OCI-LY7 (cell line): ENCODE measurements around the gene ZSCAN25. TPM values are rescaled to one million over a fixed set of nuclear protein-coding genes. Genes with fewer than 3 reads are reported as not detected.

Experiments
- BruUV-seq: library from RNA; stranded (reverse); fragments of 400-500 nt; replicated peaks from 2 replicates; lab custom pipeline; 2021; lab: Mats Ljungman, UMichigan
- CTCF ChIA-PET: fragments of 300-600 bp; sonication (Branson Sonifier 250); formaldehyde crosslinking; loops from one replicate; lab custom pipeline; 2022; ENCODE audit warnings: antibody characterized with exemption; ENCODE audit not compliant: unreplicated experiment; lab: Charles Lee
- POLR2A ChIA-PET: fragments of 300-600 bp; sonication (Branson Sonifier 250); formaldehyde crosslinking; loops from one replicate; lab custom pipeline; 2022; ENCODE audit warnings: antibody characterized with exemption; lab: Charles Lee
- DNase-seq: peaks from one replicate; pipeline ENCODE4 v3.0.0-alpha.2; 2015; ENCODE audit warnings: low spot score
- H2AFZ ChIP-seq: fragments of 200-600 bp; sonication (generic), shearing (Covaris generic); 2 replicates; pipeline ENCODE4 v1.6.1; 2014; ENCODE audit warnings: mild to moderate bottlenecking, antibody characterized with exemption, low read length, moderate library complexity
- H3K27ac ChIP-seq: fragments of 200-600 bp; sonication (generic); 2 replicates; pipeline ENCODE4 v1.5.1; 2014; ENCODE audit warnings: mixed run types, low read depth, mild to moderate bottlenecking, moderate library complexity, low read length, inconsistent platforms; ENCODE audit not compliant: poor library complexity, severe bottlenecking
- H3K36me3 ChIP-seq: fragments of 200-600 bp; sonication (generic); 2 replicates; pipeline ENCODE4 v1.6.1; 2014; ENCODE audit warnings: mild to moderate bottlenecking, antibody characterized with exemption, low read length, moderate library complexity, mixed read lengths; ENCODE audit not compliant: insufficient read depth
- H3K4me1 ChIP-seq: fragments of 200-600 bp; sonication (generic); 2 replicates; pipeline ENCODE4 v1.5.1; 2014; ENCODE audit warnings: mild to moderate bottlenecking, low read length; ENCODE audit not compliant: insufficient read depth, poor library complexity, severe bottlenecking
- H3K4me2 ChIP-seq: fragments of 200-600 bp; sonication (generic); 2 replicates; pipeline ENCODE4 v1.6.1; 2014; ENCODE audit warnings: mild to moderate bottlenecking, low read length
- H3K4me3 ChIP-seq: fragments of 200-600 bp; sonication (generic); 2 replicates; pipeline ENCODE4 v1.5.1; 2014; ENCODE audit warnings: mild to moderate bottlenecking, low read depth, low read length; ENCODE audit not compliant: poor library complexity, severe bottlenecking
- H3K79me2 ChIP-seq: fragments of 200-600 bp; sonication (generic); 2 replicates; pipeline ENCODE4 v1.6.1; 2016; ENCODE audit warnings: low read depth, mild to moderate bottlenecking, low read length, moderate library complexity, mixed read lengths; ENCODE audit not compliant: insufficient read depth
- H3K9me2 ChIP-seq: fragments of 200-600 bp; sonication (generic); 2 replicates; pipeline ENCODE4 v1.6.1; 2016; ENCODE audit warnings: mild to moderate bottlenecking, low read length, mixed read lengths; ENCODE audit not compliant: insufficient read depth
- H3K9me3 ChIP-seq: fragments of 200-600 bp; sonication (generic); 2 replicates; pipeline ENCODE4 v1.6.1; 2014; ENCODE audit warnings: mild to moderate bottlenecking, mixed run types, low read length, mixed read lengths
- H4K20me1 ChIP-seq: fragments of 200-600 bp; sonication (generic); 2 replicates; pipeline ENCODE4 v1.6.1; 2014; ENCODE audit warnings: mild to moderate bottlenecking, antibody characterized with exemption, low read length, moderate library complexity, mixed read lengths; ENCODE audit not compliant: insufficient read depth
- EZH2phosphoT487 ChIP-seq: fragments of 200-600 bp; sonication (generic); IDR thresholded peaks from 2 replicates; pipeline ENCODE4 v1.6.1; 2018; ENCODE audit warnings: low read depth, borderline replicate concordance, mild to moderate bottlenecking, mixed run types, antibody characterized with exemption, low read length, moderate library complexity, mixed read lengths
- intact Hi-C: fragments of 100-400 bp; cut with micrococcal nuclease; formaldehyde crosslinking; loops from one replicate; pipeline ENCODE4 v1.10.0; 2022; ENCODE audit not compliant: unreplicated experiment
- total RNA-seq, 2 experiments: library from RNA; depleted of rRNA in 1 of 2; stranded (reverse); fragments of >200 nt in 1 of 2; shearing (Covaris generic) in 1 of 2; gene quantifications; 2 replicates each; pipeline ENCODE4 v1.2.3, GENCODE V29; 2014 to 2022
- TF ChIP-seq, protein P1 (sequence below): fragments of 200-600 bp; sonication (generic); conservative IDR thresholded peaks from 2 replicates; pipeline ENCODE4 v1.5.1; 2014; ENCODE audit warnings: mild to moderate bottlenecking, antibody characterized with exemption, low read length, moderate library complexity, mixed read lengths

Gene ZSCAN25
- total RNA-seq, 2 experiments from 2014 or later = 12.0 to 14.3 TPM

DNA sequence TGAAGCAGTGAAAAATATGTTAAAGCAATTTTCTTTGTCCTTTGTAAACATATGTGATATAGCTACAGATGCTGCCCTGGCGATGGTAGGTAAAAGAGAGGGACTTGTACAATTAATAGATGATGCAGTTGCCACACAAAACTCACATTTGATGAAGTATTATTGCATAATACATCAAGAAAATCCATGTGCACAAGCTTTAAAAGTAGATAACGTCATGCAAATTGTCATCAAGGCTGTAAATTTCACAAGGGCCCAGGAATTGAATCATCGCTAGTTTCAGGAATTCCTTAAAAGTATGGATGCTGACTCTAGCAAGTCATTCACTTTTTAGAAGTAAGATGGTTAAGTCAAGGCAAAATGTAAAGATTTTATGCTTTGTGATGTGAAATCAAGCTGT, 53.0 kb downstream of the ZSCAN25 start:
- no peak for TF ChIP-seq EZH2phosphoT487
- TF ChIP-seq, protein P1, sequence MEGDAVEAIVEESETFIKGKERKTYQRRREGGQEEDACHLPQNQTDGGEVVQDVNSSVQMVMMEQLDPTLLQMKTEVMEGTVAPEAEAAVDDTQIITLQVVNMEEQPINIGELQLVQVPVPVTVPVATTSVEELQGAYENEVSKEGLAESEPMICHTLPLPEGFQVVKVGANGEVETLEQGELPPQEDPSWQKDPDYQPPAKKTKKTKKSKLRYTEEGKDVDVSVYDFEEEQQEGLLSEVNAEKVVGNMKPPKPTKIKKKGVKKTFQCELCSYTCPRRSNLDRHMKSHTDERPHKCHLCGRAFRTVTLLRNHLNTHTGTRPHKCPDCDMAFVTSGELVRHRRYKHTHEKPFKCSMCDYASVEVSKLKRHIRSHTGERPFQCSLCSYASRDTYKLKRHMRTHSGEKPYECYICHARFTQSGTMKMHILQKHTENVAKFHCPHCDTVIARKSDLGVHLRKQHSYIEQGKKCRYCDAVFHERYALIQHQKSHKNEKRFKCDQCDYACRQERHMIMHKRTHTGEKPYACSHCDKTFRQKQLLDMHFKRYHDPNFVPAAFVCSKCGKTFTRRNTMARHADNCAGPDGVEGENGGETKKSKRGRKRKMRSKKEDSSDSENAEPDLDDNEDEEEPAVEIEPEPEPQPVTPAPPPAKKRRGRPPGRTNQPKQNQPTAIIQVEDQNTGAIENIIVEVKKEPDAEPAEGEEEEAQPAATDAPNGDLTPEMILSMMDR = no peak
- no peaks in the 10 kb centered on the region for H3K9me2 ChIP-seq
- H2AFZ ChIP-seq = no peak overlapping the region
- ChIA-PET CTCF (no interaction called here), POLR2A (no interaction called here)
- H3K79me2 ChIP-seq = no peaks in the 10 kb centered on the region
- no peaks in the 10 kb centered on the region for H3K36me3 ChIP-seq
- H3K4me2 ChIP-seq = no peak overlapping the region
- BruUV-seq = no TSS peak
- no peak for DNase-seq
- H3K27ac ChIP-seq = no peak overlapping the region
- H3K4me1 ChIP-seq = no peaks in the 10 kb centered on the region
- no peak overlapping the region for H3K4me3 ChIP-seq
- H3K9me3 ChIP-seq = no peaks in the 10 kb centered on the region
- no peaks in the 10 kb centered on the region for H4K20me1 ChIP-seq
- intact Hi-C loops = no loop called here

DNA sequence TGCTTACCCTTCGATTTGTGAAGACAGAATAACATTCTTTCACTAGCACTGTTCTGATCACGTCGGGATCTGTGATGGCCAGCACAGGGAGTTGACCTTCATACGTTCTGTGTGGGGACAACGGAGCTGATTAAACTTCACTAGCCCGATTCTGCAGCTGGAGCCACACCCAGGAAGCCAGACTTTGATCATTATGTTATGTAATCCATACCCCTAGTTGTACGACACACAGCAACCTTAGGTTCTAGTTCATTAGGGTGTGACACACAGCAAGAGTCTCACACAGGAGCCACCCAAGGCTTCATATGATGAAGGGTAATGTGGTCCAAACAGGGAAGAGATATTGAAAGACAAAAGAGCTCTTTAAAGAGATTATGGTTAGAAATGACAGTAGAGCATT, 55.8 kb downstream of the ZSCAN25 start:
- Histone ChIP-seq H2AFZ (no peak overlapping the region), H3K36me3 (no peaks in the 10 kb centered on the region), H3K4me2 (no peak overlapping the region), H4K20me1 (no peaks in the 10 kb centered on the region), H3K79me2 (no peaks in the 10 kb centered on the region), H3K27ac (no peak overlapping the region), H3K9me3 (no peaks in the 10 kb centered on the region), H3K9me2 (no peaks in the 10 kb centered on the region), H3K4me3 (no peak overlapping the region), H3K4me1 (no peaks in the 10 kb centered on the region)
- BruUV-seq = no TSS peak
- intact Hi-C loops = no loop called here
- DNase-seq = no peak
- TF ChIP-seq, protein P1 = no peak
- TF ChIP-seq EZH2phosphoT487 = no peak
- CTCF ChIA-PET = no interaction called here
- POLR2A ChIA-PET = no interaction called here

DNA sequence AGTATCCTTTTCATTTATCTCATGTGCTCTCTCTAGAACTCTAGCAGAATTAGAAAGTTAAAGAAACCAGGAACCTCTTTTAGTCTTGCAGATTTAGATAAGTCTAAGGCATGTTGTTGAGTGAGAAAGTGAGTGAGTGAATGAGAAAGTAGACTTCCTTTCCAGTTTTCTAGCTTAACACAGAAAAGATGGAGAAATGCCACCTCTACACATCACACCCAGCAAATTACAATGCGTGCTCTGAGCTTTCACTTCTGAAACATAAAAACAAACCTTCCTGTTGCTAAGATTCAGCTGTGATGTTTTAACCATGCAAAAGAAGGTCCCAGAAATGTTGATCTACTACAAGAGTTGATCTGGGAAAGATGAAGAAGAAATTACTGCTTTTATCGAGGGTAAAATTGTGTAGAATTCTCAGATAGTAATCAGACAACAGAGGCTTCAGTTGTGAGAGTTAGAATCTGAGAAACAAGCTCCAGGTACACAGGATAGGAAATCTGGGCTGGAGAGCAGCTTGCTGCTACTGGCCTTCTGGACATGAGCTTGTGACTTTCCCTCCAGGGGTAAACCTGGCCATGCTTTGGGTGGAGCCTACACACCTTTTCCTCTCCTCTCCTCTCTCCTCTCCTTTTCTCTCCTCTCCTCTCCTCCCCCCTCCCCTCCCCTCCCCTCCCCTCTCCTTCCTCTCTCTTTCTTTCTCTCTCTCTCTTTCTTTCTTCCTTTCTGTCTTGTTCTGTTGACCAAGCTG, 58.4 kb downstream of the ZSCAN25 start:
- no TSS peak for BruUV-seq
- CTCF ChIA-PET = no interaction called here
- Histone ChIP-seq H3K4me1 (no peaks in the 10 kb centered on the region), H3K36me3 (no peaks in the 10 kb centered on the region), H3K9me2 (no peaks in the 10 kb centered on the region), H3K4me3 (no peak overlapping the region), H2AFZ (no peak overlapping the region), H3K79me2 (no peaks in the 10 kb centered on the region), H4K20me1 (no peaks in the 10 kb centered on the region), H3K27ac (no peak overlapping the region), H3K9me3 (no peaks in the 10 kb centered on the region), H3K4me2 (no peak overlapping the region)
- no peak for DNase-seq
- TF ChIP-seq EZH2phosphoT487 = no peak
- TF ChIP-seq, protein P1 = no peak
- intact Hi-C loops = no loop called here
- POLR2A ChIA-PET = no interaction called here
